BJ (cell line): ENCODE measurements around the gene FOCAD. TPM values are rescaled to one million over a fixed set of nuclear protein-coding genes. Genes with fewer than 3 reads are reported as not detected.

Experiments used
- CTCF ChIA-PET: fragments of 350-600 bp; formaldehyde crosslinking; extraction: SDS; loops from one replicate; lab custom pipeline; 2021; ENCODE audit warnings: antibody characterized with exemption, inconsistent platforms; lab: Yijun Ruan, JAX
- POLR2A ChIA-PET: fragments of 300-600 bp; sonication (Branson Sonifier 250); formaldehyde crosslinking; extraction: SDS; loops from one replicate; lab custom pipeline; 2021; ENCODE audit warnings: antibody characterized with exemption; lab: Charles Lee
- DNase-seq: peaks from one replicate; pipeline ENCODE4 v3.0.0-alpha.2; 2011; ENCODE audit warnings: low read depth
- H3K27me3 ChIP-seq: 2 replicates; pipeline ENCODE4 v1.6.0; 2011; ENCODE audit warnings: low read length; ENCODE audit not compliant: control insufficient read depth, insufficient read depth
- H3K36me3 ChIP-seq: 2 replicates; pipeline ENCODE4 v1.5.1; 2011; ENCODE audit warnings: low read length; ENCODE audit not compliant: control insufficient read depth, insufficient read depth
- H3K4me3 ChIP-seq: 2 replicates; pipeline ENCODE4 v1.5.1; 2011; ENCODE audit warnings: low read depth, mild to moderate bottlenecking, control low read depth, low read length
- CTCF ChIP-seq: IDR thresholded peaks from 2 replicates; pipeline ENCODE4 v1.5.1; 2011; ENCODE audit warnings: low read depth, mild to moderate bottlenecking, control low read depth, inconsistent platforms, low read length, moderate library complexity; ENCODE audit not compliant: insufficient read depth
- polyA plus RNA-seq: library from polyadenylated mRNA; depleted of rRNA; stranded (reverse); fragments of >200 nt; gene quantifications from 2 replicates; pipeline ENCODE4 v1.2.3, GENCODE V29; 2011

Gene FOCAD
- polyA plus RNA-seq, 1 experiment = 32.9 TPM

- Histone ChIP-seq H3K27me3 (no peaks in the 10 kb centered on the region), H3K4me3 (no peak overlapping the region), H3K36me3 (no peaks in the 10 kb centered on the region)
- ChIA-PET POLR2A (no interaction called here), CTCF (no interaction called here)
- DNase-seq = no peak
- no peak for TF ChIP-seq CTCF
These were observed 132.1 kb downstream of the FOCAD start for GRCh38 chr9:20815923-20816703.

DNA sequence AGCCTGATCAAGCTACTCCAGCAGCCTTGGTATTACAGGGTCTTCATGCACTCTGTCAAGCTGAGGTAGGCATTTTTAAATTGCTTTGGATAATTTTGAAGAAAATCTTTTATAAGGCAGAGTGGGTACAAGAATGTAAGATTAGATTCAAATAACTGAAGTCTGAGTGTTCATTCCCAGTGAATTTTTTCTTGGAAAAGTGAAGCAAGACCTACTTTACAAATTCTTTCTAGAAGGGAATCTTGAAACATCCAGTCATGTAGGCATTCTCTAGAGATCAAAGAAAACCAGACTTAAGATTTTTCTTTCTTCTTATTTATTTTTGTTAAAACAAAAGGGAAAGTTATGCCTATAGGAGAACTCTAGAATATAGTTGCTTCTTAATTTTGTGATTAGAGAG lies 139.0 kb downstream of the FOCAD start:
- ChIA-PET POLR2A (no interaction called here), CTCF (no interaction called here)
- DNase-seq = peak; percentile 20
- Histone ChIP-seq H3K27me3 (no peaks in the 10 kb centered on the region), H3K4me3 (no peak overlapping the region), H3K36me3 (no peaks in the 10 kb centered on the region)
- TF ChIP-seq CTCF = no peak

DNA sequence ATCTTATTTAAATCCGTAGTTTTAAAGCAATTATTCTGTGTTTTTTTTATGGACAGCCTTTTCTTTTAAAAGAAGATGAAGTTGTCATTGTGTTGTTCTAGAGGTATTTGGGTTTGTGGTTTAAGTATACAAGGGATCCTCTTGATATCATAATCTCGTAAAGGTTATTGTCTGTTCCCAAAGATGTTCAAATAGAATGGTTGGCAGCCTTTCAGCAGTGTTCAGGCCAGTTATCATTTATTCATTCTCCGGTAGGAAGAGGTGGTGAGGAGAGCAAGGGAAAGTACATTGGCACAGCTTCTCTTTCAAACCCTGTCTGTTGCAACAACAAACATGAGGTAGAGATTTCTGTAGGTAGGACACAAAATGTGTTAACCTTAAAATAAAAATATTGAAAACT lies 147.0 kb downstream of the FOCAD start:
- Histone ChIP-seq H3K4me3 (no peak overlapping the region), H3K27me3 (no peaks in the 10 kb centered on the region), H3K36me3 (no peaks in the 10 kb centered on the region)
- no peak for TF ChIP-seq CTCF
- POLR2A ChIA-PET = no interaction called here
- no peak for DNase-seq
- CTCF ChIA-PET = interaction anchor here (1.2 kb wide), 1 partner anchor 13 kb away, joined by 3 read pairs; no protein-coding TSS in a partner anchor

DNA sequence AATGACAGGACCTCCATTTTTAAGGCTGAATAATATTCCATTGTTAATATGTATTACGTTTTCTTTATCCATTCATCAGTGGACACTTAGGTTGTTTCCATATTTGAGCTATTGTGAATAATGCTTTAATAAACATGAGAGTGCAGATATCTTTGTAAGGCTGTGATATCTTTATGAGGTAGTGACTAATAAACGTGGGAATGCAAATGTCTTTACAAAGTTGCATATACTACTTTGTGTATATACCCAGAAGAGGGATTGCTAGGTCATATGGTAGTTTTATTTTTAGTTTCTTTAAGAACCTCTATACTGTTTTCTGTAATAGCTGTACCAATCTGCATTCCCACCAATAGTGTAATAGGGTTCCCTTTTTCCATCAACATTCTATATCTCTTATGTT lies 148.7 kb downstream of the FOCAD start:
- ChIA-PET CTCF (no interaction called here), POLR2A (no interaction called here)
- Histone ChIP-seq H3K27me3 (no peaks in the 10 kb centered on the region), H3K36me3 (no peaks in the 10 kb centered on the region), H3K4me3 (no peak overlapping the region)
- no peak for TF ChIP-seq CTCF
- DNase-seq = no peak

DNA sequence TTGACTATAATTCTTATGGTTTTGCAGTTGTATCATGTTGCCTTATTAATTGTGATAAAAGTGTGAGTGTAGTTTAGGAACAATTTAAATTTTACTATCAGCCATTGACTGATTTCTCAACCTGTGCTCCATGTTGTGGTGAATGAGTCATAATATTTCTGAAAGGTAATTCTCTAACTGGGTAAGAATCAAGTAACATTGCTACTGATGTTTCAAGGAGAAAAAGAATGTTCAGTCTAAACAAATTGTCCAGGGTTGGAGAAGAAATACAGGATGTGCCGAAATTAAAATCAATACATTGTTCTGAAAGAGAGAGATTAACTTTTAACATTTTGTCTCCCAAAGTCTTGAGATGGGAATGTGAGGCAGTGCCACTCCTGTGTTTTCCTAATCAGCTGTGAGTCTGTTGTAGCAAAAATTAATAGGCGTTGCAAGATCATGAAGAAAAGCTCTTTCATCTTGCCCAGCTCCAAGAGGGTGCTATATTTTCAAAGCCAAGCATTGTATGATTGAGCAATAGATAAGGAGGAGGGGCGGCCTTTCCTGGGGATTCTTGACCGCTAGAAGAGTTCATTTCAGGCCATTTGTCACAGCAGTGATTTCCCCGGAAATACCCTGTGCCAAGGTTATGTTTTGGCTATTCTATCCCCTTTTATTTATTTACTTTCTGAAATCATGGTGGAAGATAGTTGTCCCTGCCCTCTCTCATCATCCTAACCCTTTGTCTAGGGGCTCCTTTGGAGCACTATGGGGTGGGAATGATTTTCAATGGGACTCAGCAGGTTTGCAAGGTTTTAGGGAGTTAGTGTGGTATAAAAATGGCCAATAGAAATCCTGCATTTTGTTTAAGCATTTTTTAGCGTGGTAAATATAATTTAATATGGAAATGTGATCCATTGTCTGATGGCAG lies 151.6 kb downstream of the FOCAD start:
- H3K4me3 ChIP-seq = no peak overlapping the region
- H3K27me3 ChIP-seq = no peaks in the 10 kb centered on the region
- no peak for TF ChIP-seq CTCF
- ChIA-PET CTCF (no interaction called here), POLR2A (no interaction called here)
- no peaks in the 10 kb centered on the region for H3K36me3 ChIP-seq
- no peak for DNase-seq
